Osteoblast (primary cell): ENCODE results near the gene AGO3. TPM values are rescaled to one million over a fixed set of nuclear protein-coding genes. Genes with fewer than 3 reads are reported as not detected.

Experiments used
- DNase-seq: peaks from one replicate; pipeline ENCODE4 v3.0.0; 2011; ENCODE audit warnings: low spot score, mixed read lengths; ENCODE audit not compliant: insufficient read length; ENCODE audit errors: missing footprints
- H2AFZ ChIP-seq: 2 replicates; pipeline ENCODE4 v1.6.0; 2011; ENCODE audit warnings: mild to moderate bottlenecking, low read length
- H3K27ac ChIP-seq: 2 replicates; pipeline ENCODE4 v1.5.1; 2011; ENCODE audit warnings: mild to moderate bottlenecking, low read depth, low read length, moderate library complexity
- H3K27me3 ChIP-seq: 2 replicates; pipeline ENCODE4 v1.6.0; 2012; ENCODE audit warnings: mild to moderate bottlenecking, control low read depth, inconsistent platforms, low read length, moderate library complexity; ENCODE audit not compliant: insufficient read depth
- H3K36me3 ChIP-seq: 2 replicates; pipeline ENCODE4 v1.5.1; 2011; ENCODE audit warnings: mild to moderate bottlenecking, low read length, control low read depth, moderate library complexity; ENCODE audit not compliant: insufficient read depth
- H3K4me1 ChIP-seq: 2 replicates; pipeline ENCODE4 v1.5.1; 2011; ENCODE audit warnings: mild to moderate bottlenecking, low read length, control low read depth, moderate library complexity; ENCODE audit not compliant: insufficient read depth
- H3K4me2 ChIP-seq: 2 replicates; pipeline ENCODE4 v1.6.0; 2011; ENCODE audit warnings: mild to moderate bottlenecking, low read length; ENCODE audit not compliant: insufficient read depth
- H3K4me3 ChIP-seq: fragments of 200-600 bp; sonication (generic); 3 replicates; pipeline ENCODE4 v1.5.1; 2012; ENCODE audit warnings: mild to moderate bottlenecking, low read length, inconsistent platforms; ENCODE audit not compliant: insufficient read depth
- H3K79me2 ChIP-seq: 2 replicates; pipeline ENCODE4 v1.6.0; 2012; ENCODE audit warnings: mild to moderate bottlenecking, low read length, control low read depth, inconsistent platforms; ENCODE audit not compliant: insufficient read depth
- H3K9me3 ChIP-seq: 2 replicates; pipeline ENCODE4 v1.5.1; 2011; ENCODE audit warnings: low read depth, low read length, control low read depth
- H4K20me1 ChIP-seq: 2 replicates; pipeline ENCODE4 v1.6.0; 2012; ENCODE audit warnings: mild to moderate bottlenecking, low read length, control low read depth; ENCODE audit not compliant: insufficient read depth
- total RNA-seq: library from RNA; depleted of rRNA; stranded (reverse); fragments of >200 nt; gene quantifications from 2 replicates; pipeline ENCODE4 v1.2.3, GENCODE V29; 2012
- TF ChIP-seq, protein P1 (sequence below): IDR thresholded peaks from 2 replicates; pipeline ENCODE4 v1.5.1; 2011; ENCODE audit warnings: mild to moderate bottlenecking, low read depth, low read length, moderate library complexity; ENCODE audit errors: extremely low read depth

The AGO3 gene
- total RNA-seq, 1 donor: 14.8 TPM

DNA sequence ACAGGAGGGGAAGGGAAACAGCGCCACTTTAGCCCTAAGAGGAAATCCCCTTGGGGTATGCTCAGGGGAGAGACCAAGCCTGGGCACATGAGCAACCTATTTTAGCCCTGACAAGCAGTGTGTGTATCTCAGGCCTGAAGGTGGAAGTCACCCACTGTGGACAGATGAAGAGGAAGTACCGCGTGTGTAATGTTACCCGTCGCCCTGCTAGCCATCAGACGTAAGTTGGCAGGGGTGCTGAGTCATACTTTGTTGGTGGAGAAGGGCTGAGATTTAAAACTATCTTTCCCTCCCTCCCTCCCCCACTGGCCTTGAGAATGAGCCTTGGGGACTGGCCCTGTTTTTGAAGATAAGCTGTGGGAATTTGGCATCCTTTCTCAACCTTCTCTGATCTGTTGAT lies 36.7 kb upstream of the AGO3 start:
- Histone ChIP-seq H3K36me3 (peaks cover 27% of the 10 kb centered on the region), H3K27ac (no peak overlapping the region), H3K9me3 (no peaks in the 10 kb centered on the region), H3K4me3 (no peak overlapping the region), H3K27me3 (no peaks in the 10 kb centered on the region), H3K79me2 (no peaks in the 10 kb centered on the region), H3K4me2 (no peak overlapping the region), H4K20me1 (no peaks in the 10 kb centered on the region), H2AFZ (no peak overlapping the region), H3K4me1 (no peaks in the 10 kb centered on the region)
- DNase-seq: peak; percentile 66
- TF ChIP-seq, protein P1, sequence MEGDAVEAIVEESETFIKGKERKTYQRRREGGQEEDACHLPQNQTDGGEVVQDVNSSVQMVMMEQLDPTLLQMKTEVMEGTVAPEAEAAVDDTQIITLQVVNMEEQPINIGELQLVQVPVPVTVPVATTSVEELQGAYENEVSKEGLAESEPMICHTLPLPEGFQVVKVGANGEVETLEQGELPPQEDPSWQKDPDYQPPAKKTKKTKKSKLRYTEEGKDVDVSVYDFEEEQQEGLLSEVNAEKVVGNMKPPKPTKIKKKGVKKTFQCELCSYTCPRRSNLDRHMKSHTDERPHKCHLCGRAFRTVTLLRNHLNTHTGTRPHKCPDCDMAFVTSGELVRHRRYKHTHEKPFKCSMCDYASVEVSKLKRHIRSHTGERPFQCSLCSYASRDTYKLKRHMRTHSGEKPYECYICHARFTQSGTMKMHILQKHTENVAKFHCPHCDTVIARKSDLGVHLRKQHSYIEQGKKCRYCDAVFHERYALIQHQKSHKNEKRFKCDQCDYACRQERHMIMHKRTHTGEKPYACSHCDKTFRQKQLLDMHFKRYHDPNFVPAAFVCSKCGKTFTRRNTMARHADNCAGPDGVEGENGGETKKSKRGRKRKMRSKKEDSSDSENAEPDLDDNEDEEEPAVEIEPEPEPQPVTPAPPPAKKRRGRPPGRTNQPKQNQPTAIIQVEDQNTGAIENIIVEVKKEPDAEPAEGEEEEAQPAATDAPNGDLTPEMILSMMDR: no peak

- no peak overlapping the region for H3K4me3 ChIP-seq
- H4K20me1 ChIP-seq: no peaks in the 10 kb centered on the region
- H3K9me3 ChIP-seq: no peaks in the 10 kb centered on the region
- no peaks in the 10 kb centered on the region for H3K4me1 ChIP-seq
- no peaks in the 10 kb centered on the region for H3K27me3 ChIP-seq
- peaks cover 27% of the 10 kb centered on the region for H3K36me3 ChIP-seq
- no peak overlapping the region for H3K4me2 ChIP-seq
- no peak overlapping the region for H3K27ac ChIP-seq
- no peaks in the 10 kb centered on the region for H3K79me2 ChIP-seq
- DNase-seq: no peak
- H2AFZ ChIP-seq: no peak overlapping the region
- TF ChIP-seq, protein P1: no peak
Measured at GRCh38 chr1:35894656-35895055, 36.2 kb upstream of the AGO3 start.

DNA sequence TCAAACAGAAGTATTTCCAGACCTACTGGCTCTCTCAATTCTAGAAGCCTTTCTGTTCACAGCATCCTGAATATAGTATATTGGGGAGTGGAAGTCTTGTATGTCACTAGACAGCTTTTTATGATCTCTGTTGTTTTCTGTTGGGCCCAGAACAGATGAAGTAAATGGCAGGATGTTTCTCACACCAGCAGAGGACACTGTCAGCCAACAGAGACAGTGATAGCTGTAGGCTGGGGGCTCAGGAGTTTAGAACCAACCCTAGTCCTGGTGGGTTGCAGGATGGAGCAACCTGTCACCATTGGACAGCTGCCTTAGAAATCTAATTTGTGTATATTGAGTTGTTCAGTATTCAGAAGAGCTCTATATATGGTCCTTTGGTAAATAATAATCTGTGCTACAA lies 31.0 kb upstream of the AGO3 start:
- Histone ChIP-seq H4K20me1 (no peaks in the 10 kb centered on the region), H3K36me3 (peaks cover 21% of the 10 kb centered on the region), H3K27ac (no peak overlapping the region), H3K9me3 (no peaks in the 10 kb centered on the region), H2AFZ (no peak overlapping the region), H3K4me2 (no peak overlapping the region), H3K27me3 (no peaks in the 10 kb centered on the region), H3K4me3 (no peak overlapping the region), H3K79me2 (no peaks in the 10 kb centered on the region), H3K4me1 (no peaks in the 10 kb centered on the region)
- TF ChIP-seq, protein P1: peak; percentile 6
- DNase-seq: no peak

DNA sequence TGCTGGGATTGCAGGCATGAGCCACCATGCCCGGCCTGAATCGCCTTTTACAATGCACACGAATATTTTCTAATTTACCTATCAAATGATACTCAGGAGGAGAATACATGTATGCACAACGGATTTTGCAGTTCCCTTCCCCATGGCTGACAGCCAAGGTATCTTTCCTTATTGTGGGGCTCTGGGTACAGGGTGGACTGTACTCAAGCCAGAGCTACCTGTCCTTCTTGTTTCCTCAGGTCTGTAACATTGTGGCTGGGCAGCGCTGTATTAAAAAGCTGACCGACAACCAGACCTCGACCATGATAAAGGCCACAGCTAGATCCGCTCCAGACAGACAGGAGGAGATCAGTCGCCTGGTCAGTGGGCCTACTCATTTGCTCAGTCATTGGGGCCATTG lies 29.7 kb upstream of the AGO3 start:
- Histone ChIP-seq H2AFZ (no peak overlapping the region), H3K27ac (no peak overlapping the region), H4K20me1 (no peaks in the 10 kb centered on the region), H3K4me1 (no peaks in the 10 kb centered on the region), H3K4me2 (no peak overlapping the region), H3K36me3 (peaks cover 19% of the 10 kb centered on the region), H3K9me3 (no peaks in the 10 kb centered on the region), H3K27me3 (no peaks in the 10 kb centered on the region), H3K4me3 (no peak overlapping the region), H3K79me2 (no peaks in the 10 kb centered on the region)
- no peak for DNase-seq
- TF ChIP-seq, protein P1: no peak
